CD1c-positive myeloid dendritic cell (primary cell): ENCODE data around the gene PRR5L.

ENCODE experiments used
- DNase-seq: peaks from one replicate; pipeline ENCODE4 v3.0.0-alpha.2; 2016; ENCODE audit errors: extremely low spot score

Gene PRR5L

GRCh38 chr11:36326524-36327419, 30.7 kb downstream of the PRR5L start:
- peak; percentile 9 for DNase-seq

DNA sequence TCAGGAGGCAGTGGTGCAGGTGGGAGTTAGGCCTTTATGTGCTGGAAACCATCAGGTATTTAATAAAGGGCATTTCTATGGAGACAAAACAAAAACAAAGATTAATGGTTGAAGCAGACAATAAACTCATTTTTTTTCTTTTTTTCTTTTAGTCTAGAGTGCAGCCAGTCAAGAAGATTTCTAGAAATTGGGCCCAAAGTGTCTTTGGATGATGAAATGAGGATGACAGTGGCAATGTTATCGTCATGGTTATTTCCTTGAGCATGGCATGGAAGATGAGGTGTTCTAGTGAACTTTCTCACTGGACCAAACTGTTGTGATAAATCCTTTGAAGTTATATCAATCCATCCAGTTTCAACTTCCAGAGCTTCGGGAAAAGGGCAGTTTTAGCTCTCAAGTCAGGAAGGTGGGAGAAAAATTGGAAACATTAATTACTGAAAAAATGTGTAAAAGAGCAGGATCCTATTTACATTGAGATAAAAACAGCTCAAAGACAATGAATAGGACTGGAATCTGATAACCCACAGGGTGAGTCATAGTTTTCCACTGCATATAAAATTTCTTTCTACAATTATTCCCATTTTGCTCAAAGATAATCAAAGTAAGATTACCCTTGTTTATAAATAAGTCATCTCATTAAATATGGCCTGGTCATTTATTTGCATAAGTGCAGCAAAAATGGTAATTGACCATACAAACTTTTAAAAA, 33.0 kb downstream of the PRR5L start:
- DNase-seq = no peak

GRCh38 chr11:36330411-36330810, 34.3 kb downstream of the PRR5L start:
- no peak for DNase-seq

- DNase-seq = no peak
These were observed 37.4 kb downstream of the PRR5L start for GRCh38 chr11:36333468-36333867.

DNA sequence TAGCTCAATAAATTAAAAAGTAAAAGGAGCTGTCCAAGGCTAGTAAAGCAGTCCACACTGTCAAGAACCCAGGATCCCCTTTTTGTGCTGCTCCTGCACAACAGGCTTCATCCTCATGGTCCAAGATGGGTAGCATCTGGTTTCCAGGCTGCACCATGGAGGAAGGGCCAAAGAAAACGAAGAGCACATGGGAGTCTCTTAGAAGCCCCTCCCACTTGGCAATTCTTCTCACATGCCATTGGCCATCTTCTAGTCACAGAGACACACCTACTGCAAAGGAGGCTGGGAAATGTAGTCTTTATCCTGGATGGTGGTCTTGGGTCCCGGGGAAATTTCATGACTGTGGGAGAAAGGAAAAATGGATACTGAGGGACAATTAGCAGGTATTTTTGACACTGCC, 37.8 kb downstream of the PRR5L start:
- no peak for DNase-seq

- no peak for DNase-seq
These were observed 43.8 kb downstream of the PRR5L start for GRCh38 chr11:36339888-36340287.

DNA sequence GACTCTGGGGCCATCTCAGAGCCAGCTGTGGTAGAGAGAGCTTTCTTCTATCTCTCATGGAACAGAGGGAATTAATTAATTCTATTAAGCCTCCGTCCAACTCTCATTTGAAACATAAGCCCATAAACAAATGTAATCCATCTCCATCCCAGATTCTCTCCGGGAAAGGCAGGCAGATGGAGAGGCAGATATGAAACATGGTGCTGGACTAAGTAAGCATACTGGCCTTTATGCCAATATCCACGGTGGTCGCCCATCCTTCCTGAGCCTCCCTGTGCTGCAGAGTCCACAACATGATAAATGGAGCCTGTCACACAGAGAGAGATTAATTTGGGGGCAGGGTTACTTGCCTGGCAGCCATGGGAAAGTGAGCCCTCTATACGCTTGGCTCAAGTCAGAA, 44.8 kb downstream of the PRR5L start:
- no peak for DNase-seq

GRCh38 chr11:36341915-36342314, 45.8 kb downstream of the PRR5L start:
- DNase-seq = no peak

DNA sequence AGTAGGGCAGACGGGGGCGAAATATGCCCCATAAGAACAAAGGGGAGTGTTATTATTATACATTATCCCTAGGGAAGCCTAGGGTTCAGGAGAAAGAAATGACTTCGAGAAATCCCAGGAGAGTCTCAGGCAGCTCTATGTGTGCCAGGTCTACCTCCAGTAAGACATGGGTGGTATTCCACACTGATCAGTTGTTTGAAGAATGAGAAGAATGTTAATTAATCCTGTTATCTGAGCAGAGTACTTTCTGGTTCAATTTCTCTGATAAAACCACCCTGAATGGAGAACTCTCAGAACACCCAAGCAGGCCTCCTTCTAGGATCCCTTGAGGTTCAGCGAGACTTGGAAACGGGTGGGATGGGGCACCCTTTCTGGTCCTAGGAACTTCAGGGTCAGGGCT, 46.2 kb downstream of the PRR5L start:
- no peak for DNase-seq

DNA sequence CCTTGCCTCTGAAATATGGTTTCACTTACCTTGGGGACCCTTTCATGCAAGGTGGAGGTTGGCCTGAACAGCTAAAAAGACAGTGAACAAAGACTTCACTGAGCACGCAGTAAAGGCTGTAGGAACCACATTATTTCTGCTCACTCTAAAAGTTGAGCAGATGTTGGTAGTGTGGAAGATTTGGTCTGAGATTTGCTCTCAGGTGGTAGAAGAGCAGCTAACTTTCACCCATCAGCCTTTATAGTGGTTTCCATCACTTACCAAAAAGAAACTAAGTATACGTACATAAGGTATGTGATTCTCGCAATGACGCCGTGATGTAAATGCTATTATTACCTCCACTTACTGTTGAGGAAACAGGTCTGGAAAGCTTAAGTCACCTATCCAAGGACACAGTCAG, 47.3 kb downstream of the PRR5L start:
- DNase-seq = no peak

DNA sequence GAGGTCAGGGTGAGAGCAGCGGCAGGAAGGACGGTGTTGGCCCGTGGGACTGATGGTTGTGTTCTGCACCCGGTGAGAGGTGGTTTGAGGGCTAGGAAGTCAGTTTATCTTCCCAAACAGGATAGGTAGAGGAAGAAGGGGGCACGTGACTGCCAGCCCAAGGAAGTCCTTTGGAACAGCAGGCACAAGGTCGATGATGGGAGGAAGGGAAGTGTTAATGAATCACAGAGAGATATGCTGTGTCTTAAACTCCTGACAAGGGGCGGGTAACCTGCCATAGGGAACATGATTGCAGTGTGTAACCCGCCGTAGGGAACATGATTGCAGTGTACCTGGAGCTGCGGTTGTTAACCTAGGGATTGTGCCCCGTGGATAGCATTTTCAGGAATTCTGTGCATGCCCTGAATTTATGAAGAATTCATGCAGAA, 49.0 kb downstream of the PRR5L start:
- DNase-seq = no peak

GRCh38 chr11:36345535-36346141, 49.5 kb downstream of the PRR5L start:
- no peak for DNase-seq

GRCh38 chr11:36346562-36347383, 50.7 kb downstream of the PRR5L start:
- DNase-seq = no peak

DNA sequence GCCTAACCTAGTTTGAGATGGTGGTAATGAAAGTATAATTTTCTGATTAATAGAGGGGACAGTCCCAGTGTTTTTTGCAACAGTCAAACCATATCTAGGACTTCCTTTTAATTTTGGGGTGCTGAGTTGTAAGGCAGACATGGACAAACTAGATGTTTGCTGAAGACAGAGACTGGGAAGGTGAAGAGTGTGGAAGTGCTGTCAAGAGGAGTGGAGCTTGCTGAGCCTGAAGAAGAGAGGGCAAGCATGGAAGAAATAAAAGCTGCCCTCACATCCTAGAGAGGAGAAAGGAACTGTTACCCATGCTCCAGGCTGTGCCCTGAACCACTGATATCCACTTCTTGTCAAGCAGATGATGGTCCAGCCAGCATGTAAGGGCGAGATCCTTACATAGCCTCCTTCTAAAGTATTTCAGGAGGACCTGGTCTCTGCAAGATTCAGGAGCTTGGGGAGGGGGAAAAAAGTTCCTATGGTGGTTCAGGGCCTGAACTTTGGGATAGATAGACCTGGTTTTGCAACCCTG, 51.4 kb downstream of the PRR5L start:
- no peak for DNase-seq

DNA sequence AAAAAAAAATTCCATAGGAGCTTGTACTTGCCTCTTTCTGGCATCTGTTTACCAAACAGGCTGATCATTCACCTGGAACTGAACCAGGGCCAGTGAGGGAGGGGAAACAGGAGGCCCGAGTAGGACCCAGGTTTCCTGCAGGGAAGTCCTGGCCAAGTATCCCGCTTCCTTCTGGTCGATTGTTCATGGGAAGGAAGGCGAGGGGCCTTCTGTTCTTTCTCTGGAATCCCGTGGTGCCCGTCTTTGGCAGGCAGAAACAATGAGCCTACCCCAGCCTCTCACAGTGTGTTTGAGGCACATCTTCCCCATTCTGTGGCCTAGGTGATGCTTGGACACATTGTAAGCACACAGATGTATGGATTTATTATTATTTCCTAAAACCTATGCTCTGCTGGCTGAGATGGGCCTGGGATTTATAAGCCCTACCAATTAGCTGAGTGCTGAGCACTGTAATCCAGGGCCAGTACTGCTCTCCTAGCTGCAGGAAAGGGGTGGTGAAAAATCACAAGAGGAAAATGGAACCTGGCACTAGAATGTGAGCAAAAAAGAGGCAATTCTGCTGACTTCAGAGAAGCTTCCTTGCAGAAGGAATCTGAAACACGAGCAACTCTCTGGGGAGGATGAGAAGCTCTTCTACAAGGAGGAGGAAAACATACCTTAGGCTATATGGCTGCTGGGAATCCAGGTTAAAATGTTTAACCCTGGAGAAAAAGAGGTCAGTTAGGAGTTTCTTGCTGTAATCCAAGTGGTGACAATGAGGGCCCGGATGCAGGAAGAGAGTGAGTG, 53.5 kb downstream of the PRR5L start:
- no peak for DNase-seq

DNA sequence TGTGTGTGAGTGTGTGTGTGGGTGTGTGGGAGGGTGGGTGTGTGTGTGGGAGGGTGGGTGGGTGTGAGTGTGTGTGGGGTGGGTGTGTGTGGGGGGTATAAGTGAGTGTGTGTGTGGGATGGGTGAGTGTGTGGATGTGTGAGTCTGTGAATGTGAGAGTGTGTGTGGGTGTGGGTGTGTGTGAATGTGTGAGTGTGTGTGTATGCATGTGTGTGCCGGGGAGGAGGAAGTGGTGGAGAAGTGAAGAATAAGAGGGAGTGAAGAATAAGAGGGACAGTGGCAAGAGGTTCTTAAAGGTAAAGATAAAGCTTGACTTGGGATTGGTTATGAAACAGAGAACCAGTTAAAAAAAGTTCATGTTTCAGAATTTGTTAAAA, 54.0 kb downstream of the PRR5L start:
- DNase-seq = no peak

DNA sequence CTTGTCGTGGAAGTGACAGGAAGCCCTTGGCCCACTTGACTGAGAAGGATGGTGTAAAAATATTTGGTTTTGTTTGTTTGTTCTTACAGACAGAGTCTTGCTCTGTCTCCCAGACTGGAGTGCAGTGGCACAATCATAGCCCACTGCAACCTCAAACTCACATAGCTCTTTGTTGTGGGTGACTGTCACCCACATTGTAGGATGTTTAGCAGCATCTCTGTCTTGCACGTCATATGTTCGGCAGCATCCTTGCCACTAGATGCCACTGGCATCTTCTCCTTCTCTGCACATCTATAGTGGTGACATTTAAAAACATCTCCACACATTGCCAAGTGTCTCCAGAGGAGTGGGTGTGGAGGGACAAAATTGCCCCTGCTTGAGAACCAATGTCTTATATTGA, 56.8 kb downstream of the PRR5L start:
- peak; percentile 48 for DNase-seq

DNA sequence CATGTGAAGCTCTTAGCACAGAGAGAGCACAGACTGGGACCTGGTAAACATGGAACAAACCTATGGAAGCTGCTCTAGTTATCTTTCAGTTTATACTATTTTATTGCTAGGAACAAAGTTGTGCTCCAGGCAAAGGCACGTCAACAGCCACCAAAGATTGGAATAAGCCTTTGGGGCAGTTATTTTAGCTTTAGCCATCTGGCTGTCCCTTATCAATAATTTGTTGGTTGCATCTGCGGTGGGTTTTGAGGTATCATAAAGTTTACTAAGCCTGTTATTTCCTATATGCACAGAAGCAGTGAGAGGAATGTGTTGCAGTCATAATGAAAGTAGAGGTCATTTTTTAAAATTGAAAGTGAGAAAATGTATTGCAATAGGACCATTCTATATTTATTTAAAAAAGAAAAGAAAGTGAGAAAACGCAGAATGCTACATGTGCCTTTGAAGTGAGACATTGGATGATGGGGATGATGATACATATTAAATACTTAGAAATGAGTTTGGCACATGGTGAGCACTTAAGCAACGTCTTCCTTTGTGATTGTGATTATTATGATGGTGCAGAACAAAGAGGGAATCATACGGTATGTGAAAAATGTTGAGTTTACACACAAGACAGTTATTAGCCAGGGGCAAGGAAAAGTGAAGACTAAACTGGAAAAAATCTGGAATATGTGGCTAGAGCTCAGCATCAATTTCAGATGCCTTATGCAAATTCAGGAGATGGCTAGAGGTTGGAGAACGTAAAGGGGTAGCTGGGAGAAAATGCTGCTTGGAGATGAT, 58.3 kb downstream of the PRR5L start:
- no peak for DNase-seq

- DNase-seq = peak; percentile 92
These were observed 60.1 kb downstream of the PRR5L start for GRCh38 chr11:36356201-36356600.

DNA sequence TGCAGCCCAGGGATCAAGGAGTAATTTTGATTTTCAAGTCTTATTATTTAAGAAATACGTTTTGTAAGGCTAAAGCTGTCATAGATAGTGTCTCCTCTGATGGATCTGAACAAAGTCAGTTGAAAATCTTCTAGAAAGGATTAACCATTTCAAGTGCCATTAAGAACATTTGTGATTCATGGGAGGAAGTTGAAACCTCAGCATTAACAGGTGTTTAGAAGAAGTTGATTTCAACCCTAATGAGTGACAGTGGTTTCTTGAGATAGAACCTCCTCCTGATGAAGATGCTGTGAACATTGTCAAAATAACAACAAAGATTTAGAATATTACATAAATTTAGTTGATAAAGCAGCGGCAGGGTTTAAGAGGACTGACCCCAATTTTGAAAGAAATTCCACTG, 61.7 kb downstream of the PRR5L start:
- no peak for DNase-seq
